Omental fat pad (tissue), 4 donors: Measurements from ENCODE around the gene UBL3. TPM values are rescaled to one million over a fixed set of nuclear protein-coding genes. Genes with fewer than 3 reads are reported as not detected.

Experiments
- ATAC-seq: fragments of 150-250 bp; one replicate; pipeline ENCODE4 v1.9.1; 2016; ENCODE audit warnings: mild to moderate bottlenecking, moderate library complexity; ENCODE audit not compliant: low FRiP score
- DNase-seq: peaks from one replicate; pipeline ENCODE4 v3.0.0-alpha.2; 2019; ENCODE audit warnings: low spot score
- total RNA-seq, 4 donors: library from RNA; depleted of rRNA; stranded (reverse); fragments of >200 nt; gene quantifications; one replicate each; pipeline ENCODE4 v1.1.0, GENCODE V29; 2016
- TF ChIP-seq, protein P1 (sequence below), 3 donors: fragments of 450-650 bp; IDR thresholded peaks; one replicate each; pipeline ENCODE4 v1.5.1; 2016 to 2017; ENCODE audit warnings: antibody characterized with exemption in 3 of 3, mild to moderate bottlenecking in 3 of 3, moderate library complexity in 2 of 3

UBL3 gene
- total RNA-seq, 4 donors from 2014 or later, result 23.0 to 35.8 (median 24.1) TPM

GRCh38 chr13:29803221-29803620 lies 47.2 kb downstream of the UBL3 start:
- TF ChIP-seq, protein P1, sequence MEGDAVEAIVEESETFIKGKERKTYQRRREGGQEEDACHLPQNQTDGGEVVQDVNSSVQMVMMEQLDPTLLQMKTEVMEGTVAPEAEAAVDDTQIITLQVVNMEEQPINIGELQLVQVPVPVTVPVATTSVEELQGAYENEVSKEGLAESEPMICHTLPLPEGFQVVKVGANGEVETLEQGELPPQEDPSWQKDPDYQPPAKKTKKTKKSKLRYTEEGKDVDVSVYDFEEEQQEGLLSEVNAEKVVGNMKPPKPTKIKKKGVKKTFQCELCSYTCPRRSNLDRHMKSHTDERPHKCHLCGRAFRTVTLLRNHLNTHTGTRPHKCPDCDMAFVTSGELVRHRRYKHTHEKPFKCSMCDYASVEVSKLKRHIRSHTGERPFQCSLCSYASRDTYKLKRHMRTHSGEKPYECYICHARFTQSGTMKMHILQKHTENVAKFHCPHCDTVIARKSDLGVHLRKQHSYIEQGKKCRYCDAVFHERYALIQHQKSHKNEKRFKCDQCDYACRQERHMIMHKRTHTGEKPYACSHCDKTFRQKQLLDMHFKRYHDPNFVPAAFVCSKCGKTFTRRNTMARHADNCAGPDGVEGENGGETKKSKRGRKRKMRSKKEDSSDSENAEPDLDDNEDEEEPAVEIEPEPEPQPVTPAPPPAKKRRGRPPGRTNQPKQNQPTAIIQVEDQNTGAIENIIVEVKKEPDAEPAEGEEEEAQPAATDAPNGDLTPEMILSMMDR (IDR thresholded peaks at IDR 0.05), result no peak
- ATAC-seq, result no peak
- no peak for DNase-seq

GRCh38 chr13:29802621-29803020 lies 47.8 kb downstream of the UBL3 start:
- ATAC-seq (no peak), DNase-seq (no peak)
- TF ChIP-seq, protein P1 (IDR thresholded peaks at IDR 0.05), result no peak

- TF ChIP-seq, protein P1 (IDR thresholded peaks at IDR 0.05), result no peak
- ATAC-seq, result no peak
- DNase-seq, result no peak
Observed at GRCh38 chr13:29801737-29802305, 48.6 kb downstream of the UBL3 start.

DNA sequence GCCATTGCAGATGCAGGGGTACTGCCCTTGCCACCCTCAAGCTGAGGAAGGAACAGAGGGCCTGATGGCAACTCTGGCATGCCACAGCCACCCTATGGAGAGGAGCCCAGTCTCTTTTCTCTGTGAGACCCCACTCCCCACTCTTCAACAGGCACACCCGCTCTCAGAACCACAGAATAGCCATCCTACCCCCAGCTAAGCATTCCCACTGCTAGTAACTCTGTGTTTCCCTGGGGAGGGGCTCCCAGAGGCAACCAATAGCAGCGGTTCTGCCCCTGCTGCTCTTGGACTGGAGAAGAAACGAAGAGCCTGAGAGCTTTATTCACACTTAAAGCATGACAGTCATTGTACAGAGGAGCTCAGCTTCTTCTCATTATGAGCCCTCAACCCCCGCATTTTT lies 49.3 kb downstream of the UBL3 start:
- ATAC-seq, result no peak
- TF ChIP-seq, protein P1 (IDR thresholded peaks at IDR 0.05), result no peak
- DNase-seq, result no peak

DNA sequence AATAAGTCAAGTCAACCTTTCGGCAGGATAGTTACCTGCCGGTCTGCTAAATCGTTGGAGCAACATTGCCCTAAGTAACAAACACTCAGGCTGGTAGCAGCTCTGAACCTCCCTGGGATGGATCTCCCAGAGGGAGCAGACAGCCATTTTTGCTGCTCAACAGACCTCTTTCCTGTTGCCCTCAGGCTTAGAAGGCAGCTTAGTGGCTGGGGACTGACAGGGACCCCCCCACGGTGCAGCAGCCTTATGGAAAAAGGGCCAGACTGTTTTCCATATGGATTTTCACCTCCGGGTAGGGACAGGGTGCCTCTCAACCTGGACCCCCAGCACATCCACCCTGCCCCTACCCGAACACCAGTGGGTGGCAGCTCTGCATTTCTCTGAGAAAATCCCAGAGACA lies 49.7 kb downstream of the UBL3 start:
- TF ChIP-seq, protein P1 (IDR thresholded peaks at IDR 0.05), result no peak
- DNase-seq (no peak), ATAC-seq (no peak)

- ATAC-seq (no peak), DNase-seq (no peak)
- TF ChIP-seq, protein P1 (IDR thresholded peaks at IDR 0.05), result no peak
Observed at GRCh38 chr13:29799041-29799440, 51.4 kb downstream of the UBL3 start.

GRCh38 chr13:29791997-29792780 lies 58.2 kb downstream of the UBL3 start:
- no peak for DNase-seq

More at GRCh38 chr13:29791997-29792780, 58.2 kb downstream of the UBL3 start:
- TF ChIP-seq, protein P1 (IDR thresholded peaks at IDR 0.05), result no peak
- no peak for ATAC-seq
